K562 (cell line): Measurements from ENCODE around the gene ZNF428. TPM values are rescaled to one million over a fixed set of nuclear protein-coding genes. Genes with fewer than 3 reads are reported as not detected.
A peak's percentile ranks its signal among the peaks of the same experiment; 100 is the strongest.

Experiments used
- ARID3B ChIP-seq: fragments of 250-450 bp; sonication (Bioruptor Pico); IDR thresholded peaks from 2 replicates; pipeline ENCODE4 v1.4.0; 2020; ENCODE audit warnings: borderline replicate concordance
- BCLAF1 ChIP-seq, 2 experiments: fragments of 450-650 bp in 1 of 2; IDR thresholded peaks; 2 replicates each; pipeline ENCODE4 v1.6.1; 2011 to 2017; ENCODE audit warnings: low read depth in 2 of 2, antibody characterized with exemption in 1 of 2, borderline replicate concordance in 1 of 2, low read length in 1 of 2, mild to moderate bottlenecking in 1 of 2, mixed read lengths in 1 of 2; ENCODE audit not compliant: control insufficient read depth in 1 of 2
- CHAMP1 ChIP-seq: fragments of 450-650 bp; IDR thresholded peaks from 2 replicates; pipeline ENCODE4 v1.6.1; 2016; ENCODE audit warnings: mild to moderate bottlenecking
- ESRRA ChIP-seq: fragments of 450-650 bp; IDR thresholded peaks from 2 replicates; pipeline ENCODE4 v1.6.1; 2014; ENCODE audit warnings: low read depth, mild to moderate bottlenecking, moderate library complexity, borderline replicate concordance
- HDAC8 ChIP-seq: fragments of 450-650 bp; IDR thresholded peaks from 2 replicates; pipeline ENCODE4 v1.6.1; 2016; ENCODE audit warnings: mild to moderate bottlenecking, missing genetic modification characterization, moderate library complexity, missing compliant biosample characterization
- KLF16 ChIP-seq: IDR thresholded peaks from 2 replicates; pipeline ENCODE4 v1.6.1; 2016; ENCODE audit warnings: antibody characterized with exemption
- NONO ChIP-seq, 2 experiments: fragments of 200-400 bp in 1 of 2; fragments of 450-650 bp in 1 of 2; formaldehyde crosslinking in 1 of 2; IDR thresholded peaks; 2 replicates each; pipeline ENCODE4 v1.6.1; 2017; ENCODE audit warnings: low read depth in 2 of 2, mild to moderate bottlenecking in 2 of 2, moderate library complexity in 2 of 2, low read length in 1 of 2
- RBFOX2 ChIP-seq: fragments of 200-400 bp; formaldehyde crosslinking; IDR thresholded peaks from 2 replicates; pipeline ENCODE4 v1.6.1; 2017; ENCODE audit warnings: low read depth, mild to moderate bottlenecking, low read length, moderate library complexity
- SMARCB1 ChIP-seq: IDR thresholded peaks from 2 replicates; pipeline ENCODE4 v1.6.1; 2011; ENCODE audit warnings: improper control_type of control experiment, low read depth; ENCODE audit not compliant: insufficient read length
- SNRNP70 ChIP-seq: fragments of 200-400 bp; formaldehyde crosslinking; optimal IDR thresholded peaks from 2 replicates; pipeline ENCODE3; 2017; ENCODE audit warnings: low read depth, low read length
- TARDBP ChIP-seq: fragments of 450-650 bp; IDR thresholded peaks from 2 replicates; pipeline ENCODE4 v1.6.1; 2016
- TFAP4 ChIP-seq: sonication (generic); formaldehyde crosslinking; IDR thresholded peaks from 2 replicates; pipeline ENCODE4 v1.8.0; 2022; ENCODE audit warnings: missing genetic modification reagents, mild to moderate bottlenecking, moderate library complexity, borderline replicate concordance
- THRAP3 ChIP-seq: fragments of 450-650 bp; IDR thresholded peaks from 2 replicates; pipeline ENCODE4 v1.6.1; 2016; ENCODE audit warnings: mild to moderate bottlenecking, inconsistent platforms, borderline replicate concordance
- ZC3H4 ChIP-seq: sonication (generic); formaldehyde crosslinking; IDR thresholded peaks from 2 replicates; pipeline ENCODE4 v1.9.0; 2021; ENCODE audit warnings: missing genetic modification reagents, borderline replicate concordance
- polyA plus RNA-seq, 8 experiments: library from polyadenylated mRNA; depleted of rRNA in 4 of 8; stranded (reverse) in 5 of 8; unstranded in 3 of 8; fragments of >200 nt; fragmentation: Nextera tagmentation in 2 of 8; fragmentation: Illumina TruSeq in 1 of 8; extraction: Ambion mirVana in 2 of 8; extraction: Trizol in 1 of 8; gene quantifications; 2 replicates each; pipeline versions ENCODE4 v1.2.1 to v1.2.3, GENCODE V29; 2011 to 2014; ENCODE audit warnings: inconsistent platforms in 1 of 8, missing spikeins in 1 of 8
- total RNA-seq, 7 experiments: library from RNA; depleted of rRNA in 6 of 7; stranded (reverse); fragments of >200 nt in 6 of 7; fragmentation: Illumina TruSeq in 2 of 7; extraction: Trizol in 2 of 7; gene quantifications; 2 replicates each; pipeline versions ENCODE4 v1.2.1 to v1.2.3, GENCODE V29; 2011 to 2021; ENCODE audit warnings: low replicate concordance in 1 of 7
- TF ChIP-seq, protein P1 (sequence below): fragments of 450-650 bp; conservative IDR thresholded peaks from 2 replicates; pipeline ENCODE4 v1.6.1; 2016; ENCODE audit warnings: missing genetic modification characterization, low read depth, mild to moderate bottlenecking, control low read depth, missing compliant biosample characterization

The ZNF428 gene
- total and polyA plus RNA-seq, 9 of the 15 experiments (the other 6 are each of a cell fraction or from before 2014, with no cell fraction given): 0.15 to 85.7 (median 15.9) TPM

DNA sequence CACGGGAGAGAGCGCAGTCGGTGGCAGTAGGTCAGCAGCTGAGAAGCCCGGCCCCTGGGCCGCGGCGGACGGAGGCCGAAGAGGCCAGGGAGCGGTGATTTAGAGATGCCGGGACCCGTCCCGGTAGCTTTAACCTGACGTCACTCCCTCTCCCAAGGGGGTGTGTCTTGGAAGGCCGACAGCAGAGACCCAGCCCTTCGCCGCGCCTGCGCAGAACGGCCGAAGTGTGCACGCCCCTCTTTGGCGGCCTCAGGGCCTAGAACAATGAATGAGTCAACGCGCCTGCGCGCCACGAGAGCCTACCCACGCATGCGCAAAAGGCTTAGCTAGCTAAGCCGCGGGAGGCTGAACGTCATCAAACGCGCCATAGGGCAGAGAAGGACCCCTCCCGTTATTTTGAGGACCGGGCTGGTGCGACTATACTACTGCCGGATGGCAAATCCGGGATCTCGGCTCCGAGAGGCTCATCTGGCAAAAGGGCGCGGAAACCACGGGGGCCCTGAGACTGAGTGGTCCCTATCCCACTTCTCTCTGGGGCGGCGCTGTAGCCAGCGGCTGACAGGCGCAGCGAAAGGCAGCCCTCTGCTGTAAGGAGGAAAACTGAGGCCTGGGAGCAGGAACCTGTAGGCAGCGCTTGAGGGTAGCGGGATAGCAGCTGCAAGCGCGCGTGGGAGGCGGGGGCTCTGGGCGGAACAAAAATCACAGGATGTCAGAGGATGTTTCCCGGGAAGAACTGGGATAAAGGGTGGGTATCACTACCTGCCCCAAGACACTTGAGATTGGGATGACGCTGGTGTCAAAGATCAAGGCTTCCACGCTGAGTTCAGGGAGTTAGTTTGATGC, 23.2 kb downstream of the ZNF428 start, which contains the start of the genes IRGQ and ZNF576 (continued):
- TF ChIP-seq TFAP4: peak; percentile 87
- peak; percentile 74 for TF ChIP-seq RBFOX2
- 0 out of 4 replicates have a peak, but pooled peaks of 1 of the 2 experiments have one; percentile 28 for TF ChIP-seq BCLAF1 (IDR thresholded peaks at IDR 0.05; ENCODE audit: borderline replicate concordance in 1 of 2, control insufficient read depth in 1 of 2, low read depth in 2 of 2, low read length in 1 of 2)
- TF ChIP-seq SMARCB1: no peak
- TF ChIP-seq ESRRA: peak; percentile 63
- peak; percentile 90 for TF ChIP-seq TARDBP
- no peak for TF ChIP-seq ZC3H4 (CRISPR knock-in tag)
- TF ChIP-seq NONO (IDR thresholded peaks at IDR 0.05; ENCODE audit: low read depth in 2 of 2, low read length in 1 of 2): peak in 1 of 2 experiments; percentile 82; a peak in 1 of 4 replicates
- no peak for TF ChIP-seq CHAMP1
- TF ChIP-seq HDAC8 (tag): peak; percentile 49; the same call in 1 of the 2 replicates
- no peak for TF ChIP-seq THRAP3
- no peak for TF ChIP-seq ARID3B (CRISPR knock-in tag)
- 0 out of 2 replicates have a peak, but pooled peaks have one; percentile 22 for TF ChIP-seq KLF16
- TF ChIP-seq, protein P1, sequence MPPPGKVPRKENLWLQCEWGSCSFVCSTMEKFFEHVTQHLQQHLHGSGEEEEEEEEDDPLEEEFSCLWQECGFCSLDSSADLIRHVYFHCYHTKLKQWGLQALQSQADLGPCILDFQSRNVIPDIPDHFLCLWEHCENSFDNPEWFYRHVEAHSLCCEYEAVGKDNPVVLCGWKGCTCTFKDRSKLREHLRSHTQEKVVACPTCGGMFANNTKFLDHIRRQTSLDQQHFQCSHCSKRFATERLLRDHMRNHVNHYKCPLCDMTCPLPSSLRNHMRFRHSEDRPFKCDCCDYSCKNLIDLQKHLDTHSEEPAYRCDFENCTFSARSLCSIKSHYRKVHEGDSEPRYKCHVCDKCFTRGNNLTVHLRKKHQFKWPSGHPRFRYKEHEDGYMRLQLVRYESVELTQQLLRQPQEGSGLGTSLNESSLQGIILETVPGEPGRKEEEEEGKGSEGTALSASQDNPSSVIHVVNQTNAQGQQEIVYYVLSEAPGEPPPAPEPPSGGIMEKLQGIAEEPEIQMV (tag): no peak
- no peak for TF ChIP-seq SNRNP70
